OCI-LY1 (cell line): ENCODE data around the gene CHCHD6.

Experiments used
- H2AFZ ChIP-seq: fragments of 200-600 bp; sonication (generic), shearing (Covaris generic); 2 replicates; pipeline ENCODE4 v1.6.0; 2014; ENCODE audit warnings: antibody characterized with exemption, mild to moderate bottlenecking, low read length
- H3F3A ChIP-seq: fragments of 200-600 bp; sonication (generic), shearing (Covaris generic); 2 replicates; pipeline ENCODE4 v1.6.0; 2014; ENCODE audit warnings: mild to moderate bottlenecking, antibody characterized with exemption, low read length, moderate library complexity; ENCODE audit not compliant: insufficient read depth
- H3K27ac ChIP-seq: fragments of 200-600 bp; sonication (generic); 2 replicates; pipeline ENCODE4 v1.5.1; 2014; ENCODE audit warnings: low read length, mixed run types, mild to moderate bottlenecking, low read depth; ENCODE audit not compliant: poor library complexity, severe bottlenecking
- H3K27me3 ChIP-seq: fragments of 200-600 bp; sonication (generic); 2 replicates; pipeline ENCODE4 v1.6.0; 2014; ENCODE audit warnings: antibody characterized with exemption, mild to moderate bottlenecking, low read length, moderate library complexity; ENCODE audit not compliant: insufficient read depth
- H3K36me3 ChIP-seq: fragments of 200-600 bp; sonication (generic); 2 replicates; pipeline ENCODE4 v1.6.1; 2014; ENCODE audit warnings: mild to moderate bottlenecking, antibody characterized with exemption, low read length, moderate library complexity, mixed read lengths; ENCODE audit not compliant: insufficient read depth
- H3K4me1 ChIP-seq: fragments of 200-600 bp; sonication (generic); 2 replicates; pipeline ENCODE4 v1.5.1; 2014; ENCODE audit warnings: mild to moderate bottlenecking, low read length, moderate library complexity; ENCODE audit not compliant: insufficient read depth, severe bottlenecking
- H3K4me2 ChIP-seq: fragments of 200-600 bp; sonication (generic), shearing (Covaris generic); 2 replicates; pipeline ENCODE4 v1.6.1; 2014; ENCODE audit warnings: low read length
- H3K4me3 ChIP-seq: fragments of 200-600 bp; sonication (generic); 2 replicates; pipeline ENCODE4 v1.5.1; 2014; ENCODE audit warnings: low read length, low read depth, mild to moderate bottlenecking, mixed read lengths; ENCODE audit not compliant: poor library complexity, severe bottlenecking
- H3K79me2 ChIP-seq: fragments of 200-600 bp; shearing (Covaris generic); 2 replicates; pipeline ENCODE4 v1.6.1; 2016; ENCODE audit warnings: mixed run types, low read length, mixed read lengths; ENCODE audit not compliant: insufficient read depth
- H3K9ac ChIP-seq: fragments of 200-600 bp; sonication (generic), shearing (Covaris generic); 2 replicates; pipeline ENCODE4 v1.6.1; 2014; ENCODE audit warnings: mild to moderate bottlenecking, low read length, mixed read lengths
- H3K9me2 ChIP-seq: fragments of 200-600 bp; sonication (generic), shearing (Covaris generic); 2 replicates; pipeline ENCODE4 v1.6.1; 2014; ENCODE audit warnings: low read depth, mild to moderate bottlenecking, low read length, mixed read lengths
- H3K9me3 ChIP-seq: fragments of 200-600 bp; shearing (Covaris generic); 2 replicates; pipeline ENCODE4 v1.6.1; 2014; ENCODE audit warnings: low read length, mixed read lengths
- H4K20me1 ChIP-seq: fragments of 200-600 bp; sonication (generic), shearing (Covaris generic); 2 replicates; pipeline ENCODE4 v1.6.0; 2016; ENCODE audit warnings: mild to moderate bottlenecking, low read length; ENCODE audit not compliant: insufficient read depth
- CTCF ChIP-seq: fragments of 200-600 bp; sonication (generic), shearing (Covaris generic); IDR thresholded peaks from 2 replicates; pipeline ENCODE4 v1.5.1; 2017; ENCODE audit warnings: mild to moderate bottlenecking, antibody characterized with exemption, low read length, moderate library complexity, mixed read lengths
- EZH2 ChIP-seq: fragments of 200-600 bp; sonication (generic), shearing (Covaris generic); IDR thresholded peaks from 2 replicates; pipeline ENCODE4 v1.8.0; 2017; ENCODE audit warnings: borderline replicate concordance, mixed run types, mild to moderate bottlenecking, antibody characterized with exemption, low read length, moderate library complexity, mixed read lengths

CHCHD6 gene

GRCh38 chr3:126851934-126852333 lies 147.9 kb downstream of the CHCHD6 start:
- H3K9me3 ChIP-seq, result no peaks in the 10 kb centered on the region
- no peaks in the 10 kb centered on the region for H3K79me2 ChIP-seq
- no peak overlapping the region for H3K27ac ChIP-seq
- H3K4me2 ChIP-seq, result no peak overlapping the region
- H3K27me3 ChIP-seq, result no peaks in the 10 kb centered on the region
- no peak for TF ChIP-seq CTCF
- no peak for TF ChIP-seq EZH2
- no peaks in the 10 kb centered on the region for H3K36me3 ChIP-seq
- H3F3A ChIP-seq, result no peaks in the 10 kb centered on the region
- H2AFZ ChIP-seq, result no peak overlapping the region
- H3K4me3 ChIP-seq, result no peak overlapping the region
- no peak overlapping the region for H3K9ac ChIP-seq
- no peaks in the 10 kb centered on the region for H3K9me2 ChIP-seq
- no peaks in the 10 kb centered on the region for H3K4me1 ChIP-seq
- no peaks in the 10 kb centered on the region for H4K20me1 ChIP-seq

GRCh38 chr3:126852511-126852910 lies 148.5 kb downstream of the CHCHD6 start:
- H3K4me2 ChIP-seq, result no peak overlapping the region
- H4K20me1 ChIP-seq, result no peaks in the 10 kb centered on the region
- H3K4me1 ChIP-seq, result no peaks in the 10 kb centered on the region
- no peaks in the 10 kb centered on the region for H3F3A ChIP-seq
- H2AFZ ChIP-seq, result no peak overlapping the region
- H3K9ac ChIP-seq, result no peak overlapping the region
- H3K27me3 ChIP-seq, result no peaks in the 10 kb centered on the region
- no peaks in the 10 kb centered on the region for H3K9me2 ChIP-seq
- no peaks in the 10 kb centered on the region for H3K36me3 ChIP-seq
- no peaks in the 10 kb centered on the region for H3K9me3 ChIP-seq
- H3K4me3 ChIP-seq, result no peak overlapping the region
- TF ChIP-seq EZH2 (no peak), CTCF (no peak)
- H3K79me2 ChIP-seq, result no peaks in the 10 kb centered on the region
- H3K27ac ChIP-seq, result no peak overlapping the region

- H3K4me1 ChIP-seq, result no peaks in the 10 kb centered on the region
- no peaks in the 10 kb centered on the region for H3K79me2 ChIP-seq
- TF ChIP-seq EZH2, result no peak
- TF ChIP-seq CTCF, result no peak
Observed at GRCh38 chr3:126854666-126855065, 150.6 kb downstream of the CHCHD6 start.

More at GRCh38 chr3:126854666-126855065, 150.6 kb downstream of the CHCHD6 start:
- Histone ChIP-seq H3K27ac (no peak overlapping the region), H3K9me2 (no peaks in the 10 kb centered on the region), H4K20me1 (no peaks in the 10 kb centered on the region), H3K9ac (no peak overlapping the region), H3K36me3 (no peaks in the 10 kb centered on the region), H3K4me3 (no peak overlapping the region), H3K4me2 (no peak overlapping the region), H3K27me3 (no peaks in the 10 kb centered on the region), H2AFZ (no peak overlapping the region), H3F3A (no peaks in the 10 kb centered on the region), H3K9me3 (no peaks in the 10 kb centered on the region)
